Central memory CD8-positive, alpha-beta T cell (primary cell): ENCODE results near the gene PTH2.
A peak's percentile ranks its signal among the peaks of the same experiment; 100 is the strongest.

ENCODE experiments used
- ATAC-seq: fragments of 150-1000 bp; cut with Tn5 transposase; replicated peaks from 2 replicates; pipeline ENCODE4 v1.10.0; 2022; ENCODE audit warnings: mild to moderate bottlenecking, moderate FRiP score, moderate number of reproducible peaks; ENCODE audit not compliant: poor library complexity, severe bottlenecking; ENCODE audit errors: extremely low read depth
- DNase-seq, 2 donors: peaks; one replicate each; pipeline ENCODE4 v3.0.0; 2021; ENCODE audit warnings: low spot score in 2 of 2
- H3K27ac Mint-ChIP-seq: one replicate; pipeline ENCODE4 v1.8.0; 2022; ENCODE audit warnings: low read depth, mild to moderate bottlenecking, moderate library complexity, mixed read lengths
- H3K27me3 Mint-ChIP-seq: one replicate; pipeline ENCODE4 v1.8.0; 2022; ENCODE audit warnings: mixed read lengths
- H3K36me3 Mint-ChIP-seq: one replicate; pipeline ENCODE4 v1.8.0; 2022; ENCODE audit warnings: mild to moderate bottlenecking, moderate library complexity, mixed read lengths; ENCODE audit not compliant: insufficient read depth
- H3K4me1 Mint-ChIP-seq: one replicate; pipeline ENCODE4 v1.8.0; 2022; ENCODE audit warnings: mixed read lengths
- H3K4me3 Mint-ChIP-seq: one replicate; pipeline ENCODE4 v1.8.0; 2022; ENCODE audit warnings: mild to moderate bottlenecking, moderate library complexity, mixed read lengths
- H3K9me3 Mint-ChIP-seq: one replicate; pipeline ENCODE4 v1.8.0; 2022; ENCODE audit warnings: mixed read lengths

Gene PTH2

DNA sequence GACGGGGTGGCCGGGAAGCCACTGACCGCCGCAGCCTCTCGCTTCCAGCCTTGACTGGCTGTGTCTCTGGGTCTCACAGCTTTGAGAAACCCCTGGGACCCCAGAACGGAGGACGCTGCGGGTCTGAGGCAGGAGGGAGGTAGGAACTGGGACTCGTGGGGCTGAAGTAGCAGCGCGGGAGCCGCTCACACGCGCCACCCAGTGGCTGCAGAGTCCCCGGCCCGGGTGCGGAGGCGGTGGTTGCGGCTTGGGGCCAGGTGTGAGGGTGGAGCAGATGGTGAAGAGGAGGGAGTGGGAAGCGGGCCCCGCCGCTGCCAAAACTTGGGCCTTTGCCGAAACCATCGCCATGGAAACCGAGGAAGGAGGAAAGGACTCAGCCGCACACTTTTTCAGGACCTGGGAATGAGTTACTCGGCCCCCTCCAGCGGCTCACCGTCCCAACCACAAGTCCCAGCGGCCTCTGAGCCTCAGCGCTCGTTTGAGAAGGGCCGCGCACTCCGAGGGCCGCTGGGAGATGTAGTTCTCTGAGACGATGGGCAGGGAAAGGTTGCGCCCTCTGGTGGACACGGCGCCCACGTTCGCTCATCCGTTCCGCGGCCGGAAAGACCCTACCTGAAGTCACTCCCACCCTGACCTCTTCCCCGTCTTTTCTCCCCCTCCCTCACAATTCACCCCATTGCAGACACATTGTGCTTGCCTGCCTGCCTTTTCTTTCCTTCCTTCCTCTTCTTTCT is 20.3 kb upstream of the PTH2 start:
- Mint-ChIP-seq H3K27me3 (peaks cover 43% of the 10 kb centered on the region), H3K4me3 (peak overlapping the region; percentile 75), H3K27ac (peak overlapping the region; percentile 41), H3K4me1 (peaks cover 48% of the 10 kb centered on the region), H3K36me3 (peaks cover 14% of the 10 kb centered on the region), H3K9me3 (no peaks in the 10 kb centered on the region)
- ATAC-seq (peak; percentile 94), DNase-seq (peak; percentile 88 to 94)

DNA sequence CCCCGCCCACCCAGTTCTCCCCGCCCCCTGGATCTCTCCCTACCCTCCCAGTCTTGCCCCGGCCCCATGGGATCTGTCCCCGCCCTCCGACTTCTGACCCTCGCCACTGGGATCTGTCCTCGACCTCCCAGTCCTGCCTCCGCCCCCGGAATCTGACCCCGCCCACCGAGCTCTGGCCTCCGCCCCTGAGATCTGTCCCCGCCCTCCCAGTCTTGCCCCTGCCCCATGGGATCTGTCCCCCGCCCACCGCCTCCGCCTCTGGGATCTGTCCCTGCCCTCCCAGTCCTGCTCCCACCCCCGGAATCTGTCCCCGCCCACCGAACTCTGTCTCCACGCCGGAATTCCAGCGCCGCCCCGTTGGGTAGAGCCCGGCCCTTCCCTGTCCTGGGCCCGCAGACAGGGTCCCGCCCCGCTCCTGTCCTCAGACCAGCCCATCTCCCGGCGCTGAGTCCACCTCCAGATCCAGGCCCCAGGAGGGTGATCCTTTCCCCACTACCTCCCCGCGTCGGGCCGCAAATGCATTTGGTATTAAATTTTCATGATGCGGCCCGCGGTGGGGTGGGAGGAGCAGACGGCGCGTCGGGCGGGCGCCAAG is 19.6 kb upstream of the PTH2 start:
- Mint-ChIP-seq H3K36me3 (peaks cover 13% of the 10 kb centered on the region), H3K4me3 (peak overlapping the region; percentile 75), H3K9me3 (no peaks in the 10 kb centered on the region), H3K27me3 (peaks cover 50% of the 10 kb centered on the region), H3K27ac (peak overlapping the region; percentile 41), H3K4me1 (peaks cover 42% of the 10 kb centered on the region)
- DNase-seq = peak in 1 of 2 donors; percentile 19
- peak; percentile 14 for ATAC-seq

DNA sequence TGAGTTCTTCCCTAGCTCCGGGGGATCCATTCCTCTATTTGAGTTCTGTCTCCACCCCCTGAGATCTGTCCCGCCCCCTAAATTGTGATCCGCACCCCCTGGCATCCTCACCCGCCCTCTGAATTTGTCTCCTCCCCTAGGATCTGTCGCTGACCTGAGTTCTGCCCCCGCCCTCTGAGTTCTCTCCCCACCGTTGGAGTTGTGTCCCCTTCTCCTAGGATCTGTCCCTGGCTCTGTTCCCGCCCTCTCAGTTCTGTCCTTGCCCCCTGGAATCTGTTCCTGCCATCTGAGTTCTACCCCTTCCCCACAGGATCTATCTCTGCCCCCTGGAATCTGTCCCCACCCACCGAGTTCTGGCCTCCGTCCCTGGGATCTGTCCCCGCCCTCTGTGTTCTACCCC is 19.1 kb upstream of the PTH2 start:
- peak overlapping the region; percentile 54 for H3K27ac Mint-ChIP-seq
- DNase-seq (no peak), ATAC-seq (no peak)
- peaks cover 42% of the 10 kb centered on the region for H3K4me1 Mint-ChIP-seq
- peaks cover 55% of the 10 kb centered on the region for H3K27me3 Mint-ChIP-seq
- H3K36me3 Mint-ChIP-seq = peaks cover 11% of the 10 kb centered on the region
- no peaks in the 10 kb centered on the region for H3K9me3 Mint-ChIP-seq
- peak overlapping the region; percentile 75 for H3K4me3 Mint-ChIP-seq

DNA sequence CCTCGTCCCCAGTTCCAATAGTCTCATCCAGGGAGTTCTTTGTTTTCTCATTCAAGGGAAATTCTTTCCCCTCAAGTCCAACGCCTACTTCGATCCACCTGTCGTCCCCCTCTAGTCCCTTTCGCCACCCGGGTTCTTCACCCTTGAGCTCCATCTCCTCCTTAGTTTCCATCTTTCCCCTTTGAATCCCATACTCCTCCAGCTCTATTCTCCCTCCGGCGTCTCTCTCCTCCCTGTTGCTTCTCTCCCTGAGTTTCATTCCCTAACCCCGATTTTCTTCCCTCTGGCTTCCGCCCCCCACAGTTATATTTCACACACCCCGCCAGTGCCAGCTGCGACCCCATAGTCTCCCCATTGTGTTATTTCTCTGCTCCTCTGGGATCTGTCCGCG is 18.7 kb upstream of the PTH2 start:
- H3K27ac Mint-ChIP-seq = peak overlapping the region; percentile 54
- ATAC-seq = no peak

DNA sequence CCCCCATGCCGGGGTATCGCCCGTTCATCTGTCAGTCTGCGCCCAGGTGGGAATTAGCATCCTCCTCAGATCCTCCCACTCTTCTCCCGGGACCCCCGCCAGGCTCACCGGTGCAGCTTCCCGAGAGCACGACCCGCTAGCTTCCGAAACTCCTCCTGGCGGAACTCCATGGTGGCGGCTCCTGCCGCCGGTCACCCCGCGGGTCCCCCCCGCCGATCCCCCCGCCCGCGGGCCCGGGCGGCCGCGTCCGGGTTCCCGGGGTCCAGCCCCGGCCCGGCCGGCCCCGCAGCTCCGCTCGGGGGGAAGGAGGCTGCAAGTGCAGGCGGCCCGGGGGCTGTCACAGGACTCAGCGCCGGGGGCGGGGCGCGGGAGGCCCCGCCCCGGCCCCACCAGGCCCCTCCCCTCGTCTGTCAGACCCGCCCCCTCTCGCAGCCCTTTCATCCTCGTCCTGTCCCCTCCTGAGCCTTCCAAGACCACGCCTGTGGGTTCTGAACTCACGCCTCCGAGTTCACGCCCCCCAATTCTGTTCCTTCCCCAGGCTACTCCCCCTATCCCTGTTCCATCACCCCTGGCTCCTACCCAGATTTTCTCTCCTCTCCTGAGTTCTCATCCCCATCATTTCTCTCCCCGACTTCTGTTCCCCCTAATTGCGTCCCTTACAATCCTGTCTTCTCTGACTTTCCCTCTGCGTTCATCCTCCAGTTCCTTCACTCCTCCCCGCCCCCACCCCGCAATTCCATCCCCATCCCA is 18.1 kb upstream of the PTH2 start, which contains the start of gene SLC17A7:
Gene SLC17A7 (minus strand): TSS at position 318 of the 750 bp plus-strand sequence. CDS start 148 bp downstream, at position 170.
- Mint-ChIP-seq H3K9me3 (no peaks in the 10 kb centered on the region), H3K27ac (peak within 1 kb of the TSS; percentile 74), H3K36me3 (peaks cover 11% of the 10 kb centered on the region), H3K4me3 (peak within 1 kb of the TSS; percentile 75), H3K4me1 (peaks cover 50% of the 10 kb centered on the region), H3K27me3 (peaks cover 65% of the 10 kb centered on the region)
- no peak for DNase-seq
- no peak for ATAC-seq

More for the DNA sequence above, 18.7 kb upstream of the PTH2 start:
- peaks cover 11% of the 10 kb centered on the region for H3K36me3 Mint-ChIP-seq
- H3K4me3 Mint-ChIP-seq = peak overlapping the region; percentile 75
- no peaks in the 10 kb centered on the region for H3K9me3 Mint-ChIP-seq
- peaks cover 59% of the 10 kb centered on the region for H3K27me3 Mint-ChIP-seq
- peaks cover 46% of the 10 kb centered on the region for H3K4me1 Mint-ChIP-seq
- DNase-seq = no peak

DNA sequence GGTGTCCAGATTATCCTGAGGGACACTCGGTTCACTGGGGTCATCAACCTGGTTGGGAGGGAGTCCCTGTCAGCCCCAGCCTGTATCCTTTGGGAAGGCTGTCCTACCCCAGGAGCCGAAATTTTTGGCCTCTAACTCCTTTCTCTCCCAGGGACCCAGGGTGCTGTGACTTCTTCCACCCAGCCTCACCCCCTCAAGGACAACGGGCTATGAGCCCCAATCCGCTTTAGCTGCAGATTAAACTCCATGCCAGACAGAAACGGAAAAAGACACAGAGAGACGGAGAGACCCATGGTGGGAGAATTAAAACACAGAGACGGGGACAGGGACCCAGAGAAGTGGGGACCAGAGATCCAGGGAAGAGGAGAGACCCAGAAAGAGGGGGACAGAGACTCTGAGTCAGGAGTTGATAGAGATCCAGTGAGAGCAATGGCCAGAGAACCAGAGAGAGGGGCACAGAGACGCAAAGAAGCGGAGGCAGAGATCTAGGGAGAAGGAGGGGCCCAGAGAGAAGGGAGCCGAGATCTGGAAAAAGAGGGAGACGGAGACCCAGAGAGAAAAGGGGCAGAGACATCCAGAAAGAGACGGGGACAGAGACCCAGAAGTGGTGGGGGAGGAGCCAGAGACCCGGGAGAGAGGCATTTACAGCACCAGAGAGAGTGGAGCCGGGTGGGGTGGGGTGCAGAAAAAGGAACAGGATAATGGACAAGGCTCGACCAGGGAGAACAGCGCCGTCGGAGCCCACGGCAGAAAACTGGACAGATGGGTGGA is 17.4 kb upstream of the PTH2 start:
- peaks cover 56% of the 10 kb centered on the region for H3K4me1 Mint-ChIP-seq
- H3K27me3 Mint-ChIP-seq = peaks cover 72% of the 10 kb centered on the region
- ATAC-seq (no peak), DNase-seq (no peak)
- H3K9me3 Mint-ChIP-seq = no peaks in the 10 kb centered on the region
- peak overlapping the region; percentile 74 for H3K27ac Mint-ChIP-seq
- peak overlapping the region; percentile 53 for H3K4me3 Mint-ChIP-seq
- H3K36me3 Mint-ChIP-seq = peaks cover 9% of the 10 kb centered on the region

DNA sequence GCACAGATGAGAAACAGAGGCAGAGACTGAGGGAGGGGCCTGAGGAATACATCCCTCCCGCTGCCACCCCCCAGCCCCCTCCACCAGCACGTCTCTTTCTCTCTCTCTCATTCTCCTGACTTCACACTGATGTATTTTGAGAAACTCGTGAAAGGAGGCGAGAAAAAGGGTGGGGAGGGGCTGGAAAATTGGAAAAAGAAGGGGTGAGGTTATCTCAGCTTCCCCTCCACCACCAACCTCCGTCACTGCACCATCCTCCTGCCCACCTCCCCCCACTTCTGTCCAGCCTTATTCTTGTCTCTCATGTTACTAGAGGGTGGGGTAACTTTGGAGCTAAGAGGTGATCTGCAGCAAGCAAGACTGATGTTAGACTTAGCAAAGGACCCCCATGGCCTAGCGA is 16.6 kb upstream of the PTH2 start:
- H3K27ac Mint-ChIP-seq = no peak overlapping the region
- peaks cover 80% of the 10 kb centered on the region for H3K27me3 Mint-ChIP-seq
- H3K9me3 Mint-ChIP-seq = no peaks in the 10 kb centered on the region
- DNase-seq (no peak), ATAC-seq (no peak)
- no peak overlapping the region for H3K4me3 Mint-ChIP-seq
- peaks cover 9% of the 10 kb centered on the region for H3K36me3 Mint-ChIP-seq
- peaks cover 51% of the 10 kb centered on the region for H3K4me1 Mint-ChIP-seq

DNA sequence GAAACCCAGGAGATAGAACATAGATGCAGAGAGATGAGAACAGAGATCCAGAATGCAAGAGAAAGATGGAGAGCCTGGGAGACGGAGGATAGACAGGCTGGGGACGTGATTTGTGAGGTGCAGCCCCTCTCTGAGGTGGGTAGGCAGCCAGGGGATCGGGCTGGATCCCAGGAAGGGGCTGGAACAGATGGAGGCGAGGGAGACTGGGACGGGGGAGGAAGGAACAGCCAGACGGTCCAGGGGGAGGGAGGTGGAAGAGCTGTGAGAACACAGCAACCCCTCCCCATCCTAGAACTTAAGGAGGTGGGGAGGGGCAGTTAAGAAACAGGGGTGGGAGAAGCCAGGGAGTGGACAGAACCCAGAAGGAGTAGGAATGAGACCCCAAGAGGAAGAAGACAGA is 15.0 kb upstream of the PTH2 start:
- Mint-ChIP-seq H3K4me1 (peaks cover 41% of the 10 kb centered on the region), H3K36me3 (peaks cover 5% of the 10 kb centered on the region), H3K27ac (no peak overlapping the region), H3K4me3 (no peak overlapping the region), H3K27me3 (peaks cover 91% of the 10 kb centered on the region), H3K9me3 (no peaks in the 10 kb centered on the region)
- ATAC-seq (no peak), DNase-seq (no peak)

DNA sequence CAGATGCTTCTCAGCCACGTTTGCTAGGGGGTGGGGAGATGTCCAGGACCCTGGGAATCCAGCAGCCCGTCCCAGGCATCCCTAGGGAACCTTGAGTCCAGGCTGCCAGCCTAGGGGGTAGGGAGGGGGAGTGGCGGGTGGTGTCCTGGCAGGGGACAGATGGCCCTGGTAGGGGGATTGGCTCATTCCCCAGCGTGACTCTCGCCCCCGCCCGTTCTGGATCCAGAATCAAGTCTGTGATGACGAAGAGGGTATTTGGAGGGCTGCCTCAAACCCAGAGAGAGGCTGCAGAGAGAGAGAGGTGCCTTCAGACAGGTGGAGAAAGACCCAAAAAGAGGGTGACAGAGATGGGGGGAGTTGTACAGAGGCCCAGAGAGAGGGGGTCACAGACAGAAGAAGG is 14.0 kb upstream of the PTH2 start:
- Mint-ChIP-seq H3K27ac (no peak overlapping the region), H3K9me3 (no peaks in the 10 kb centered on the region), H3K4me1 (peaks cover 42% of the 10 kb centered on the region), H3K36me3 (peaks cover 6% of the 10 kb centered on the region), H3K27me3 (peaks cover 95% of the 10 kb centered on the region), H3K4me3 (no peak overlapping the region)
- ATAC-seq = no peak
- no peak for DNase-seq

DNA sequence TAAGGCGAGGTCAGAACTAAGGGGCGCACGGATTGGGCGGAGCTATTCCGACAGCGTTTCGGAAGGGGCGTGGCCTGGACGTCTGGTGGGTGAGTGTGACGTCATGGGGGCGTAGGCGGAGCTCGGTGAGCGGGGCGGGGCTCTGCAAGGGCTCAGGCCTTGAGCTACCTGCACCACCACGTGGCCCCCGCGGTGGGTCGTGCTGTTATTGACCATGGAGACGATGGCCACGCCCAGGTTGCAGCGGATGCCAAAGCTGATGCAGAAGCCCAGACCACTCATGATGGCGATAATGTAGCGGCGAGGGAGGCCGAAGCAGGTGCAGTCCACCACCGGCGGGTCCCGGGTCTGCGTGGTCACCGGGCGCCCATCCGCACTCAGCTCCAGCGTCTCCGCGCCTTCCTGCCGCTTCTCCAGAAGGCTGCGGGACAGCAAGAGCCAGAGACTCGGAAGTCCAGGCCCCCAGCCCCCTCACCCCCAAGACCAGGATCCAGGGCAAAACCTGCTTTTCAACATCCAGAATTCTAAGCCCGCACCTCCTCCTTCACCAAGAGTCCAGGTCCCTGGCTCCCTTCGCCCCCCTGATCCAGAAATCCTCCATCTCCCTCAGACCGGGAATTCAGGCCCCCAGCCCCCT is 13.3 kb upstream of the PTH2 start:
- H3K4me3 Mint-ChIP-seq = no peak overlapping the region
- peak in 1 of 2 donors; percentile 33 for DNase-seq
- peak overlapping the region; percentile 2 for H3K27ac Mint-ChIP-seq
- peaks cover 8% of the 10 kb centered on the region for H3K36me3 Mint-ChIP-seq
- ATAC-seq = no peak
- H3K4me1 Mint-ChIP-seq = peaks cover 38% of the 10 kb centered on the region
- H3K27me3 Mint-ChIP-seq = peaks cover 95% of the 10 kb centered on the region
- H3K9me3 Mint-ChIP-seq = no peaks in the 10 kb centered on the region

DNA sequence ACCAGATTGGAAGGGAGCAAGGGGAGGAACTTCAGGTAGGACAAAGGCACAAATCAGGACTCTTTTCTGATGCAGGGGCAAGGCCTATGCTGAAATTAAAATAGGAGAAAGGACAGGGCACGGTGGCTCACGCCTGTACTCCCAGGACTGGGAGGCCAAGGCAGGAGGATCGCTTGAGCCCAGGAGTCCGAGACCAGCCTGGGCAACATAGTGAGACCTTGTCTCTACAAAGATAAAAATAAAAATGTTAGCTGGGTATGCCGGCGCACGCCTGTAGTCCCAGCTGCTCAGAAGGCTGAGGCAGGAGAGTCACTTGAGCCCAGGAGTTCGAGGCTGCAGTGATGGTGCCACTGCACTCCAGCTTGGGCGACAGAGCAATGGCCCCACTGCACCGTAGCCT is 12.4 kb upstream of the PTH2 start:
- Mint-ChIP-seq H3K4me1 (peaks cover 35% of the 10 kb centered on the region), H3K36me3 (peaks cover 5% of the 10 kb centered on the region), H3K9me3 (no peaks in the 10 kb centered on the region), H3K4me3 (no peak overlapping the region), H3K27ac (peak overlapping the region; percentile 2), H3K27me3 (peaks cover 95% of the 10 kb centered on the region)
- DNase-seq = no peak
- ATAC-seq = no peak
